C4-2B (cell line): ENCODE data around the gene IRF6.

Experiments
- H3K27ac ChIP-seq: fragments of 450-650 bp; 2 replicates; pipeline ENCODE4 v1.5.1; 2017
- ZFX ChIP-seq: fragments of 450-650 bp; IDR thresholded peaks from 2 replicates; pipeline ENCODE4 v1.6.1; 2017
- TF ChIP-seq, protein P1 (sequence below): fragments of 450-650 bp; conservative IDR thresholded peaks from 2 replicates; pipeline ENCODE4 v1.5.1; 2017; ENCODE audit warnings: mild to moderate bottlenecking

Gene IRF6

DNA sequence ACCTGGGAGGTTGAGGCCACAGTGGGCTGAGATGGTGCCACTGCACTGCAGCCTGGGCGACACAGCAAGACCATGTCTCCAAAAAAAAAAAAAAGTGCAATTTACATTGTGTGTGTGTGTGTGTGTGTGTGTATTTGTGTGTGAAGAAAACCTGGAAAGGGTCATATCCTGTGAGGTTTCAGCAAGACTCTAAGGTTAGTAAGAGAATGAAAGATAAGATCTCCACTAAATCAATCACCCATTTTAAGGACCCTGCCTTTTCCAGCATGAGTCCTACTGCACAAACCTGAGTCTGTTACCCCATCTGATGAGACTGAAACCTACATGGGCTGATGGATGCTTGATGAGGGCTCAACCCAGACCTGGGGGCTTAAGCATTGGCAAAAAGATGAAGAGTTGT, 16.7 kb downstream of the IRF6 start:
- peak overlapping the region; percentile 72; the same call in 1 of the 2 replicates for H3K27ac ChIP-seq
- TF ChIP-seq ZFX = no peak
- TF ChIP-seq, protein P1, sequence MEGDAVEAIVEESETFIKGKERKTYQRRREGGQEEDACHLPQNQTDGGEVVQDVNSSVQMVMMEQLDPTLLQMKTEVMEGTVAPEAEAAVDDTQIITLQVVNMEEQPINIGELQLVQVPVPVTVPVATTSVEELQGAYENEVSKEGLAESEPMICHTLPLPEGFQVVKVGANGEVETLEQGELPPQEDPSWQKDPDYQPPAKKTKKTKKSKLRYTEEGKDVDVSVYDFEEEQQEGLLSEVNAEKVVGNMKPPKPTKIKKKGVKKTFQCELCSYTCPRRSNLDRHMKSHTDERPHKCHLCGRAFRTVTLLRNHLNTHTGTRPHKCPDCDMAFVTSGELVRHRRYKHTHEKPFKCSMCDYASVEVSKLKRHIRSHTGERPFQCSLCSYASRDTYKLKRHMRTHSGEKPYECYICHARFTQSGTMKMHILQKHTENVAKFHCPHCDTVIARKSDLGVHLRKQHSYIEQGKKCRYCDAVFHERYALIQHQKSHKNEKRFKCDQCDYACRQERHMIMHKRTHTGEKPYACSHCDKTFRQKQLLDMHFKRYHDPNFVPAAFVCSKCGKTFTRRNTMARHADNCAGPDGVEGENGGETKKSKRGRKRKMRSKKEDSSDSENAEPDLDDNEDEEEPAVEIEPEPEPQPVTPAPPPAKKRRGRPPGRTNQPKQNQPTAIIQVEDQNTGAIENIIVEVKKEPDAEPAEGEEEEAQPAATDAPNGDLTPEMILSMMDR = no peak

GRCh38 chr1:209787551-209787950, 18.4 kb downstream of the IRF6 start:
- no peak for TF ChIP-seq ZFX
- TF ChIP-seq, protein P1 = no peak
- H3K27ac ChIP-seq = peak overlapping the region; percentile 72; the same call in 1 of the 2 replicates

DNA sequence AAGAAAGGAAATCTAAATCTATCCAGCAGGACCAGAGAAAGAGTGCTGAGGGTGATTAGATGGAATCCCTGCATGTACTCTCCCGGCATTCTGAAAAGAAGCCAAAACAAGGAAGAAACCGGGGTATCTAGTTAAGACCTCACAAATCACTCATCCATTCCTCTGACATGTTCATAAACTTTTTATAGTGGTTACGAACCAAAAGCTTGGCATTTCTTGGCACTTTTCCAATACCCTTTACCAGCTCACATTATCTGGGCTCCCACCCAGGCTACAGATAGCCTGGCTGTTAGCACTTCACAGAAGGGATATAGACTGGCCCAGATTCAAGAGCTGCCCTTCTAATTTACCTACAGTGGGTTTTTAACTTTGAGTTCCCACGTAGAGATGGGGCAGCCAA, 19.8 kb downstream of the IRF6 start:
- no peak for TF ChIP-seq ZFX
- TF ChIP-seq, protein P1 = no peak

GRCh38 chr1:209785592-209785991, 20.4 kb downstream of the IRF6 start:
- no peak for TF ChIP-seq ZFX
- TF ChIP-seq, protein P1 = no peak

More for the DNA sequence above, 19.8 kb downstream of the IRF6 start:
- H3K27ac ChIP-seq = no peak overlapping the region; the same call in 1 of the 2 replicates

GRCh38 chr1:209784265-209785169, 21.4 kb downstream of the IRF6 start, which contains the start of gene C1orf74:
TSS of gene C1orf74 (minus strand) at chr1:209784559. CDS start at chr1:209783634, 925 bp downstream.
- TF ChIP-seq, protein P1 = no peak
- TF ChIP-seq ZFX = no peak
- H3K27ac ChIP-seq = peak within 1 kb of the TSS; percentile 89

More at GRCh38 chr1:209785592-209785991, 20.4 kb downstream of the IRF6 start:
- peak overlapping the region; percentile 89; the same call in 1 of the 2 replicates for H3K27ac ChIP-seq

GRCh38 chr1:209783386-209783785, 22.6 kb downstream of the IRF6 start:
- no peak for TF ChIP-seq ZFX
- TF ChIP-seq, protein P1 = no peak
- peak overlapping the region; percentile 89; the same call in 1 of the 2 replicates for H3K27ac ChIP-seq

- TF ChIP-seq, protein P1 = no peak
- TF ChIP-seq ZFX = no peak
Observed at GRCh38 chr1:209780268-209780667, 25.7 kb downstream of the IRF6 start.

More at GRCh38 chr1:209780268-209780667, 25.7 kb downstream of the IRF6 start:
- no peak overlapping the region for H3K27ac ChIP-seq
